Measurements from ENCODE around the gene RSPH3.

DNA sequence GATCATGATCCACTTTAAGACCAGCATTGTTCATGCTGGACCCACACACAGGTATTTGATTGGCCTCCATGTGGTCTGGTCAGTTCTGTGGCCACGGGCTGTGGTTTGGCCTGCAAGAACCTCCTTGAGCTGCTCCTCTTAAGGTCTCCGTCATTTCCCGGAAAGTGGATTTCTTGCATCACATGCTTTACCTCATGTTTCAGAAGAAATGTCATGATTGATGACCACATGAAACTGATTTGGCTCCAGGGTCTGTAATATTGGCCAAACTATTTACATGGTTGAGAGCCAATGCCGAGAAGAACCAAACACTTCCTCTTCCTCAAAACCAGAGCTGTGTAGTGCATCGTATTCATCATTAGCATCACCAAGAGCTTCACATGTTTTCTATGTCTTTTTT lies 13.2 kb upstream of the RSPH3 start:
- TF ChIP-seq REST (IDR thresholded peaks at IDR 0.05; ENCODE audit: borderline replicate concordance) (no peak), EZH2 (IDR thresholded peaks at IDR 0.05; ENCODE audit: borderline replicate concordance, insufficient read depth, low read length, poor library complexity, severe bottlenecking) (no peak), POLR2AphosphoS5 (IDR thresholded peaks at IDR 0.05) (no peak)
- TF ChIP-seq, protein P1, sequence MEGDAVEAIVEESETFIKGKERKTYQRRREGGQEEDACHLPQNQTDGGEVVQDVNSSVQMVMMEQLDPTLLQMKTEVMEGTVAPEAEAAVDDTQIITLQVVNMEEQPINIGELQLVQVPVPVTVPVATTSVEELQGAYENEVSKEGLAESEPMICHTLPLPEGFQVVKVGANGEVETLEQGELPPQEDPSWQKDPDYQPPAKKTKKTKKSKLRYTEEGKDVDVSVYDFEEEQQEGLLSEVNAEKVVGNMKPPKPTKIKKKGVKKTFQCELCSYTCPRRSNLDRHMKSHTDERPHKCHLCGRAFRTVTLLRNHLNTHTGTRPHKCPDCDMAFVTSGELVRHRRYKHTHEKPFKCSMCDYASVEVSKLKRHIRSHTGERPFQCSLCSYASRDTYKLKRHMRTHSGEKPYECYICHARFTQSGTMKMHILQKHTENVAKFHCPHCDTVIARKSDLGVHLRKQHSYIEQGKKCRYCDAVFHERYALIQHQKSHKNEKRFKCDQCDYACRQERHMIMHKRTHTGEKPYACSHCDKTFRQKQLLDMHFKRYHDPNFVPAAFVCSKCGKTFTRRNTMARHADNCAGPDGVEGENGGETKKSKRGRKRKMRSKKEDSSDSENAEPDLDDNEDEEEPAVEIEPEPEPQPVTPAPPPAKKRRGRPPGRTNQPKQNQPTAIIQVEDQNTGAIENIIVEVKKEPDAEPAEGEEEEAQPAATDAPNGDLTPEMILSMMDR (IDR thresholded peaks at IDR 0.05; ENCODE audit: poor library complexity, severe bottlenecking): no peak

Data from neural cell (in vitro differentiated cells).